ENCODE measurements around the gene LDHAL6B. TPM values are rescaled to one million over a fixed set of nuclear protein-coding genes. Genes with fewer than 3 reads are reported as not detected.

LDHAL6B gene
- total RNA-seq, 3 donors from 2014 or later = not detected

DNA sequence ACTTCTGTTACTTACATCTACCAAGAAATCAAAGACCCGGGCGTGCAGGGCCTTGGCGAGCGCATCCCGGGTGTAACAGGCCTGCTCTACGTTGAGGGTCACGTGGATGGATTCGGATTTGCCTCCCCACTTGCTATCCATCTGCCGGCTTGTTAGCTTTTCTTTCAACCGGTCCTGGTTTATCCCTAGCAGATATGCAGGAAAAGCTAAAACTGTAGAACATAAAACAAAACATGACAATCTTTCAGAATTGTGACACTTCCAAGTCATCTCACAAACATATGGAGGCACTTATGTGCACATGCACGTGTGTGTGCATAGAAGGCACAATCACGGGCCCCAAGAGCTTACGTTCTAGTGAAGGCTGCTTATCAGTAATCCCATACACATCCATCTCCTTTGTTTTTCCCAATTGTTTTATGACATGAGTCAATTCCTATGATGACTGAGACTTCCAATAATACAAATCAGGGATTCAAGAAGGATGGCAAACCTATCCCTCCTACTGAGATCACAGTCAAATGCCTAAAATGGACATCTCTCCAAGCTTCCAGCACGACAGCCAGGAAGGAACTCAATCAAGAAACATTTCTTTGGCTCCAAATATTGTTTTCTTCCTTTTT is 11.3 kb downstream of the LDHAL6B start:
- no peak for TF ChIP-seq POLR2A (IDR thresholded peaks at IDR 0.05)
- TF ChIP-seq, protein P1, sequence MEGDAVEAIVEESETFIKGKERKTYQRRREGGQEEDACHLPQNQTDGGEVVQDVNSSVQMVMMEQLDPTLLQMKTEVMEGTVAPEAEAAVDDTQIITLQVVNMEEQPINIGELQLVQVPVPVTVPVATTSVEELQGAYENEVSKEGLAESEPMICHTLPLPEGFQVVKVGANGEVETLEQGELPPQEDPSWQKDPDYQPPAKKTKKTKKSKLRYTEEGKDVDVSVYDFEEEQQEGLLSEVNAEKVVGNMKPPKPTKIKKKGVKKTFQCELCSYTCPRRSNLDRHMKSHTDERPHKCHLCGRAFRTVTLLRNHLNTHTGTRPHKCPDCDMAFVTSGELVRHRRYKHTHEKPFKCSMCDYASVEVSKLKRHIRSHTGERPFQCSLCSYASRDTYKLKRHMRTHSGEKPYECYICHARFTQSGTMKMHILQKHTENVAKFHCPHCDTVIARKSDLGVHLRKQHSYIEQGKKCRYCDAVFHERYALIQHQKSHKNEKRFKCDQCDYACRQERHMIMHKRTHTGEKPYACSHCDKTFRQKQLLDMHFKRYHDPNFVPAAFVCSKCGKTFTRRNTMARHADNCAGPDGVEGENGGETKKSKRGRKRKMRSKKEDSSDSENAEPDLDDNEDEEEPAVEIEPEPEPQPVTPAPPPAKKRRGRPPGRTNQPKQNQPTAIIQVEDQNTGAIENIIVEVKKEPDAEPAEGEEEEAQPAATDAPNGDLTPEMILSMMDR (IDR thresholded peaks at IDR 0.05) = no peak
- TF ChIP-seq POLR2AphosphoS5 (IDR thresholded peaks at IDR 0.05) = no peak
- intact Hi-C loops (cut with DNase I; ENCODE audit: low total_unique reads) = loop anchor here (5.0 kb wide), 1 partner anchor 771 kb away; no protein-coding TSS in a partner anchor
- Histone ChIP-seq H3K27me3 (no peaks in the 10 kb centered on the region), H3K9me3 (no peaks in the 10 kb centered on the region), H3K27ac (no peak overlapping the region), H3K4me1 (no peaks in the 10 kb centered on the region), H3K36me3 (no peaks in the 10 kb centered on the region), H3K4me3 (no peak overlapping the region)
- no peak for DNase-seq (ENCODE audit: low spot score in 2 of 2)

DNA sequence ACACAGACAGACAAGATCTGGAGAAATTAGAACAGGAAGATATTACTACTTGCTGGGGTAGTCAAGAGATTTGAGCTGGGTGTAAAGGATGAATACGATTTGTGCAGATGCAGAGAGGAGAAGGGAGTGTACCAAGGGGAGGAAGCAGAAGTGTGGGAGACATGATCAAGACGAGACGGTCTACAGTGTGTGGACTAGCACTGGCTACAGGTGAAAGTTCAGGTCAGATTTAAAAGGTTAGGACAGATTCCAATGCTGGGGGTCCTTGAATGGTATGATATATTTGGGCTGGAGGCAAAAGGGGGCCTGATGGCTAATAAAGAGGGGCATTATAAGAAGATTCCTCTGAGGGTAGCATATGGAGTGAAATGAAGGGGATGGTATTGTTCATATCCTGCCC is 12.1 kb downstream of the LDHAL6B start:
- no peaks in the 10 kb centered on the region for H3K9me3 ChIP-seq
- intact Hi-C loops (cut with DNase I; ENCODE audit: low total_unique reads) = loop anchor here (5.0 kb wide), 1 partner anchor 771 kb away; no protein-coding TSS in a partner anchor
- H3K36me3 ChIP-seq = no peaks in the 10 kb centered on the region
- H3K27ac ChIP-seq = no peak overlapping the region
- no peaks in the 10 kb centered on the region for H3K4me1 ChIP-seq
- DNase-seq (ENCODE audit: low spot score in 2 of 2) = no peak
- H3K4me3 ChIP-seq = no peak overlapping the region
- TF ChIP-seq POLR2A (IDR thresholded peaks at IDR 0.05) (no peak), POLR2AphosphoS5 (IDR thresholded peaks at IDR 0.05) (no peak)
- TF ChIP-seq, protein P1 (IDR thresholded peaks at IDR 0.05) = no peak
- no peaks in the 10 kb centered on the region for H3K27me3 ChIP-seq

- DNase-seq (ENCODE audit: low spot score in 2 of 2) = no peak
- TF ChIP-seq, protein P1 (IDR thresholded peaks at IDR 0.05) = no peak
- TF ChIP-seq POLR2AphosphoS5 (IDR thresholded peaks at IDR 0.05) (no peak), POLR2A (IDR thresholded peaks at IDR 0.05) (no peak)
- Histone ChIP-seq H3K27me3 (no peaks in the 10 kb centered on the region), H3K36me3 (no peaks in the 10 kb centered on the region), H3K9me3 (no peaks in the 10 kb centered on the region), H3K4me3 (no peak overlapping the region), H3K4me1 (no peaks in the 10 kb centered on the region), H3K27ac (peak overlapping the region in 1 of 2 donors; percentile 39)
- intact Hi-C loops (cut with DNase I; ENCODE audit: low total_unique reads) = no loop called here
Observed at GRCh38 chr15:59221511-59222505, 15.2 kb downstream of the LDHAL6B start.

GRCh38 chr15:59222906-59223550 is 16.4 kb downstream of the LDHAL6B start:
- no peak overlapping the region for H3K27ac ChIP-seq
- no peak for TF ChIP-seq POLR2A (IDR thresholded peaks at IDR 0.05)
- TF ChIP-seq, protein P1 (IDR thresholded peaks at IDR 0.05) = no peak
- TF ChIP-seq POLR2AphosphoS5 (IDR thresholded peaks at IDR 0.05) = no peak
- no peak overlapping the region for H3K4me3 ChIP-seq
- no peaks in the 10 kb centered on the region for H3K4me1 ChIP-seq
- intact Hi-C loops (cut with DNase I; ENCODE audit: low total_unique reads) = no loop called here
- H3K27me3 ChIP-seq = no peaks in the 10 kb centered on the region
- H3K9me3 ChIP-seq = no peaks in the 10 kb centered on the region
- no peaks in the 10 kb centered on the region for H3K36me3 ChIP-seq
- DNase-seq (ENCODE audit: low spot score in 2 of 2) = no peak
